K562 (cell line): ENCODE data around the gene E2F7. TPM values are rescaled to one million over a fixed set of nuclear protein-coding genes. Genes with fewer than 3 reads are reported as not detected.

Experiments used
- ATAC-seq: fragments of 200-7000 bp; cut with Tn5 transposase; 3 replicates; pipeline ENCODE4 v1.9.1; 2020; ENCODE audit warnings: moderate library complexity
- BruUV-seq: library from RNA; stranded (reverse); fragments of 400-500 nt; replicated peaks from 2 replicates; lab custom pipeline; 2021; lab: Mats Ljungman, UMichigan
- CTCF ChIA-PET: fragments of 300-600 bp; formaldehyde crosslinking; extraction: SDS; loops from one replicate; lab custom pipeline; 2021; ENCODE audit warnings: low intra/inter-chr PET ratio; lab: Yijun Ruan, JAX
- POLR2A ChIA-PET: fragments of 300-600, 350-650 bp; sonication (Branson Sonifier 250); formaldehyde crosslinking; extraction: SDS; loops from one replicate; lab custom pipeline; 2021; ENCODE audit warnings: antibody characterized with exemption, inconsistent platforms; lab: Yijun Ruan, JAX
- DNase-seq, 4 experiments: peaks; one replicate each; pipeline versions ENCODE4 v3.0.0 to v3.0.0-alpha.2; 2011 to 2018; ENCODE audit warnings: low spot score in 3 of 4, mixed read lengths in 3 of 4; ENCODE audit errors: extremely low read depth in 1 of 4
- FAIRE-seq: peaks from 2 replicates; lab custom pipeline; 2011; peaks lifted over from hg19 to GRCh38; lab: Jason Lieb, UNC
- H2AFZ ChIP-seq: 2 replicates; pipeline ENCODE4 v1.6.0; 2011; ENCODE audit warnings: low read depth, low read length, control low read depth, inconsistent platforms
- H3K27ac ChIP-seq: fragments of 200-600 bp; 3 replicates; pipeline ENCODE4 v1.8.0; 2011; ENCODE audit warnings: low read depth, mild to moderate bottlenecking, control low read depth, inconsistent platforms, low read length, moderate library complexity, mixed read lengths; ENCODE audit errors: extremely low read depth
- H3K27me3 ChIP-seq, 2 experiments: fragments of 300-600 bp in 1 of 2; 2 replicates in 1 of 2; 3 replicates in 1 of 2; pipeline versions ENCODE4 v1.6.0 to v1.8.0; 2011; ENCODE audit warnings: inconsistent platforms in 2 of 2, low read length in 2 of 2, mild to moderate bottlenecking in 1 of 2, mixed read lengths in 1 of 2, moderate library complexity in 1 of 2; ENCODE audit not compliant: control insufficient read depth in 2 of 2, insufficient read depth in 2 of 2
- H3K36me3 ChIP-seq: fragments of 300-600 bp; 3 replicates; pipeline ENCODE4 v1.8.0; 2011; ENCODE audit warnings: mild to moderate bottlenecking, low read length, inconsistent platforms; ENCODE audit not compliant: control insufficient read depth, insufficient read depth
- H3K4me1 ChIP-seq, 2 experiments: fragments of 200-600 bp in 1 of 2; replicated peaks in 1 of 2; 2 replicates in 1 of 2; 3 replicates in 1 of 2; pipeline versions ENCODE4 v1.5.1 to v1.8.0; 2011; ENCODE audit warnings: inconsistent platforms in 2 of 2, low read length in 2 of 2, mild to moderate bottlenecking in 1 of 2, mixed read lengths in 1 of 2, moderate library complexity in 1 of 2; ENCODE audit not compliant: control insufficient read depth in 2 of 2, insufficient read depth in 2 of 2
- H3K4me2 ChIP-seq: 2 replicates; pipeline ENCODE4 v1.6.1; 2011; ENCODE audit warnings: low read length, control low read depth, inconsistent platforms, mixed read lengths; ENCODE audit not compliant: insufficient read depth
- H3K4me3 ChIP-seq: fragments of 200-600 bp; sonication (generic), shearing (Covaris generic); 2 replicates; pipeline ENCODE4 v1.5.1; 2016; ENCODE audit warnings: control low read depth, inconsistent platforms
- H3K79me2 ChIP-seq: fragments of 200-600 bp; 3 replicates; pipeline ENCODE4 v1.8.0; 2011; ENCODE audit warnings: low read length, inconsistent platforms; ENCODE audit not compliant: control insufficient read depth, insufficient read depth
- H3K9ac ChIP-seq, 2 experiments: 2 replicates each; pipeline versions ENCODE4 v1.6.0 to v1.6.1; 2011; ENCODE audit warnings: low read depth in 2 of 2, low read length in 2 of 2, control low read depth in 1 of 2, inconsistent platforms in 1 of 2, mild to moderate bottlenecking in 1 of 2, mixed read lengths in 1 of 2; ENCODE audit not compliant: insufficient read depth in 1 of 2
- H3K9me1 ChIP-seq: one replicate; pipeline ENCODE4 v1.6.0; 2011; ENCODE audit warnings: inconsistent platforms, mild to moderate bottlenecking, low read length, moderate library complexity; ENCODE audit not compliant: control insufficient read depth, insufficient read depth
- H3K9me3 ChIP-seq: replicated peaks from 2 replicates; pipeline ENCODE4 v1.5.1; 2011; ENCODE audit warnings: low read depth, low read length, inconsistent platforms; ENCODE audit not compliant: control insufficient read depth, insufficient read depth
- H4K20me1 ChIP-seq: replicated peaks from 2 replicates; pipeline ENCODE4 v1.6.1; 2011; ENCODE audit warnings: low read length, inconsistent platforms, mixed read lengths; ENCODE audit not compliant: control insufficient read depth, insufficient read depth
- BACH1 ChIP-seq: fragments of 200-800 bp; sonication (Bioruptor generic); IDR thresholded peaks from 2 replicates; pipeline ENCODE4 v1.6.1; 2016; ENCODE audit warnings: missing genetic modification characterization, missing compliant biosample characterization
- CREB5 ChIP-seq: fragments of 250-450 bp; sonication (Bioruptor Pico); IDR thresholded peaks from 2 replicates; pipeline ENCODE4 v1.5.0; 2020; ENCODE audit warnings: mild to moderate bottlenecking
- FIP1L1 ChIP-seq: fragments of 200-400 bp; formaldehyde crosslinking; IDR thresholded peaks from 2 replicates; pipeline ENCODE4 v1.6.1; 2018; ENCODE audit warnings: mild to moderate bottlenecking, low read depth, low read length; ENCODE audit not compliant: poor library complexity, severe bottlenecking
- KDM2B ChIP-seq: fragments of 250-450 bp; sonication (Bioruptor Pico); IDR thresholded peaks from 2 replicates; pipeline ENCODE4 v1.8.0; 2021; ENCODE audit warnings: mild to moderate bottlenecking, moderate library complexity
- MCM3 ChIP-seq: fragments of 450-650 bp; IDR thresholded peaks from 2 replicates; pipeline ENCODE4 v1.6.1; 2016
- NKRF ChIP-seq: fragments of 450-650 bp; IDR thresholded peaks from 2 replicates; pipeline ENCODE4 v1.6.1; 2016; ENCODE audit warnings: borderline replicate concordance
- RUNX1 ChIP-seq: sonication (generic); IDR thresholded peaks from 2 replicates; pipeline ENCODE4 v1.6.1; 2016; ENCODE audit warnings: antibody characterized with exemption, low read depth
- SMARCA4 ChIP-seq: fragments of 450-650 bp; IDR thresholded peaks from 2 replicates; pipeline ENCODE4 v1.6.1; 2016
- SMARCE1 ChIP-seq: fragments of 450-650 bp; IDR thresholded peaks from 2 replicates; pipeline ENCODE4 v1.7.1; 2016; ENCODE audit warnings: mild to moderate bottlenecking
- SOX6 ChIP-seq: fragments of 450-650 bp; IDR thresholded peaks from 2 replicates; pipeline ENCODE4 v1.6.1; 2014; ENCODE audit warnings: mild to moderate bottlenecking
- XRCC5 ChIP-seq: fragments of 200-400 bp; formaldehyde crosslinking; IDR thresholded peaks from 2 replicates; pipeline ENCODE4 v1.6.1; 2017; ENCODE audit warnings: low read depth, mild to moderate bottlenecking, low read length
- WGBS: fragments of 100-300 bp; shearing (Covaris generic); methylation state at CpG from one replicate; pipeline ENCODE4 v1.1.6; 2016; ENCODE audit warnings: low coverage, mixed read lengths; ENCODE audit not compliant: insufficient coverage; ENCODE audit errors: missing lambda C conversion rate; 5-methylcytosine and 5-hydroxymethylcytosine counted together
- in situ Hi-C: fragments of 300-500 bp; cut with MboI; formaldehyde crosslinking; loops from 4 replicates; pipeline ENCODE4 v1.15.0; 2018; ENCODE audit warnings: inconsistent platforms, mixed read lengths
- intact Hi-C: fragments of 100-400 bp; cut with micrococcal nuclease; formaldehyde crosslinking; loops from 2 replicates; pipeline ENCODE4 v1.14.2; 2022
- polyA plus RNA-seq, 8 experiments: library from polyadenylated mRNA; depleted of rRNA in 4 of 8; stranded (reverse) in 5 of 8; unstranded in 3 of 8; fragments of >200 nt; fragmentation: Nextera tagmentation in 2 of 8; fragmentation: Illumina TruSeq in 1 of 8; extraction: Ambion mirVana in 2 of 8; extraction: Trizol in 1 of 8; gene quantifications; 2 replicates each; pipeline versions ENCODE4 v1.2.1 to v1.2.3, GENCODE V29; 2011 to 2014; ENCODE audit warnings: inconsistent platforms in 1 of 8, missing spikeins in 1 of 8
- total RNA-seq, 7 experiments: library from RNA; depleted of rRNA in 6 of 7; stranded (reverse); fragments of >200 nt in 6 of 7; fragmentation: Illumina TruSeq in 2 of 7; extraction: Trizol in 2 of 7; gene quantifications; 2 replicates each; pipeline versions ENCODE4 v1.2.1 to v1.2.3, GENCODE V29; 2011 to 2021; ENCODE audit warnings: low replicate concordance in 1 of 7

E2F7 gene
- total and polyA plus RNA-seq, 9 of the 15 experiments (the other 6 are each of a cell fraction or from before 2014, with no cell fraction given), result 3.4 to 13.6 (median 8.1) TPM

GRCh38 chr12:77062846-77063461, 2.4 kb downstream of the E2F7 start (continued):
- 0 out of 2 replicates have a peak, but pooled peaks have one; percentile 25 for TF ChIP-seq BACH1 (tag)
- no peak for TF ChIP-seq XRCC5
- TF ChIP-seq SOX6, result peak; percentile 72
- TF ChIP-seq SMARCE1, result peak; percentile 56; the same call in 1 of the 2 replicates
- TF ChIP-seq NKRF, result no peak
- no peak for TF ChIP-seq MCM3
- TF ChIP-seq RUNX1, result no peak
- peak; percentile 48 for TF ChIP-seq SMARCA4
- TF ChIP-seq KDM2B, result no peak
- no peak for TF ChIP-seq FIP1L1

GRCh38 chr12:77062396-77062795, 3.0 kb downstream of the E2F7 start:
- DNase-seq (no peak), ATAC-seq (no peak), FAIRE-seq (no peak)
- Histone ChIP-seq H4K20me1 (no peaks in the 10 kb centered on the region), H2AFZ (no peak overlapping the region), H3K9me1 (no peaks in the 10 kb centered on the region), H3K79me2 (peaks cover 18% of the 10 kb centered on the region; the same call in 2 of the 3 replicates), H3K36me3 (peaks cover 58% of the 10 kb centered on the region), H3K4me3 (no peak overlapping the region), H3K9ac (no peak overlapping the region), H3K4me2 (no peak overlapping the region), H3K9me3 (no peaks in the 10 kb centered on the region), H3K27me3 (no peaks in the 10 kb centered on the region), H3K4me1 (peaks cover 5 to 6% of the 10 kb centered on the region in 2 experiments; a peak in 4 of 5 replicates), H3K27ac (no peak overlapping the region)
- no TSS peak for BruUV-seq
- WGBS, result 43% methylated on average over 1 of the region's 1 CpG
- CTCF ChIA-PET, result no interaction called here
- in situ Hi-C loops, result no loop called here
- POLR2A ChIA-PET, result no interaction called here
- TF ChIP-seq CREB5 (CRISPR knock-in tag), result no peak
- intact Hi-C loops, result no loop called here
